ENCODE data around the gene SLC28A2. TPM values are rescaled to one million over a fixed set of nuclear protein-coding genes. Genes with fewer than 3 reads are reported as not detected.

Gene SLC28A2
- polyA plus RNA-seq, 1 of the 3 experiments (the other 2 are of a cell fraction) = not detected

- TF ChIP-seq MXI1 (IDR thresholded peaks at IDR 0.05; ENCODE audit: low read depth, low read length) = no peak
Measured at GRCh38 chr15:45314960-45315359, 62.9 kb downstream of the SLC28A2 start (continued).

DNA sequence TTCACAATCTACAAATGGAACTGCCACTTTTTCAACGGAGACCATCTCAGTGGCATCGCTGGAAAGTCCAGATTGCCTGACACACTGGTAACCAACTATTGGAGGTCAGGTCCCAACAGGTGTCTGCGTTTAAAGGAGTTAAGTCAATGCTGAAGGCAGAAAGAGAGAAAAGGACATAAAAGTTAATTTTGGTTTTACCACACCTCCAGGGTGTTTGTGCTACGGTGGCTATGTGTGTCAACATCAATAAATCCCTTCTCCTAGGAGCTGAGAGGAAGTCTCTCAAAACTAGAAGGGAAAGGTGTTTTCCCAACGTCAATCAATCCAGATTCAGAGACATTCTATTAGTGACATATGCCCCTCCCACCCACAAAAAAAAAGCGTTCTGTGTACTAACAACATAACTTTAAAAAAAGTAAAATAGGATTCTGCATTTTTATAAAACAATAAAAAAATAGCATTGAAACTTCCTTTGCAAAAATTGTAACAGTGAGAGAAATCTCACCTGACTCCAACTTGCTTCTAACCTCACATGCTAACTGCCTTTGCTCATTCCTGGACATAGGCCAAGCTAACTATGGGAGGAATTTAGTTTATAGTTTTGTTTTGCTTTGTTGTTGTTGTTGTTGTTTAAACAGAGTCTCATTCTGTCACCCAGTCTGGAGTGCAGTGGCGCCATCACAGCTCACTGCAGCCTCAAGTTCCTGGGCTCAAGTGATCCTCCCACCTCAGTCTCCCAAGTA, 67.6 kb downstream of the SLC28A2 start:
- no peak for TF ChIP-seq SMC3 (IDR thresholded peaks at IDR 0.05; ENCODE audit: low read depth, low read length)
- no peak for TF ChIP-seq YY1 (IDR thresholded peaks at IDR 0.05; ENCODE audit: low read depth)
- TF ChIP-seq MXI1 (IDR thresholded peaks at IDR 0.05; ENCODE audit: low read depth, low read length) = no peak
- TF ChIP-seq TEAD4 (IDR thresholded peaks at IDR 0.05; ENCODE audit: borderline replicate concordance, insufficient read depth) = no peak
- TF ChIP-seq RFX5 (IDR thresholded peaks at IDR 0.05; ENCODE audit: low read length) = no peak
- TF ChIP-seq, protein P1, sequence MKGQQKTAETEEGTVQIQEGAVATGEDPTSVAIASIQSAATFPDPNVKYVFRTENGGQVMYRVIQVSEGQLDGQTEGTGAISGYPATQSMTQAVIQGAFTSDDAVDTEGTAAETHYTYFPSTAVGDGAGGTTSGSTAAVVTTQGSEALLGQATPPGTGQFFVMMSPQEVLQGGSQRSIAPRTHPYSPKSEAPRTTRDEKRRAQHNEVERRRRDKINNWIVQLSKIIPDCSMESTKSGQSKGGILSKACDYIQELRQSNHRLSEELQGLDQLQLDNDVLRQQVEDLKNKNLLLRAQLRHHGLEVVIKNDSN (IDR thresholded peaks at IDR 0.05; ENCODE audit: borderline replicate concordance, low read depth) = no peak
- TF ChIP-seq RXRA (IDR thresholded peaks at IDR 0.05; ENCODE audit: borderline replicate concordance, low read depth) = no peak
- TF ChIP-seq RCOR1 (IDR thresholded peaks at IDR 0.05; ENCODE audit: low read length) = no peak
- no peak for TF ChIP-seq POLR2AphosphoS5 (IDR thresholded peaks at IDR 0.05; ENCODE audit: low read depth, low read length)
- no peak for TF ChIP-seq GATA2 (CRISPR knock-in tag; IDR thresholded peaks at IDR 0.05)
- TF ChIP-seq TCF12 (IDR thresholded peaks at IDR 0.05) = no peak
- TF ChIP-seq FOXJ3 (CRISPR knock-in tag; IDR thresholded peaks at IDR 0.05) = no peak
- TF ChIP-seq USF2 (IDR thresholded peaks at IDR 0.05; ENCODE audit: borderline replicate concordance, low read depth, low read length) = no peak
- no peak for DNase-seq
- Histone ChIP-seq H3K9me3 (no peaks in the 10 kb centered on the region), H4K20me1 (ENCODE audit: insufficient read depth) (no peaks in the 10 kb centered on the region), H3K9ac (no peak overlapping the region), H3K79me2 (ENCODE audit: insufficient read depth) (no peaks in the 10 kb centered on the region), H2AFZ (ENCODE audit: low read depth) (no peak overlapping the region), H3K4me3 (ENCODE audit: low read depth in 2 of 2, low read length in 1 of 2) (no peak overlapping the region), H3F3A (replicated peaks; ENCODE audit: insufficient read depth) (no peaks in the 10 kb centered on the region), H3K4me1 (ENCODE audit: control insufficient read depth in 1 of 2, insufficient read depth in 2 of 2, low read depth in 1 of 2, low read length in 1 of 2) (no peaks in the 10 kb centered on the region), H3K4me2 (no peak overlapping the region), H3K27ac (ENCODE audit: low read depth in 2 of 2, low read length in 1 of 2) (no peak overlapping the region), H3K27me3 (ENCODE audit: insufficient read depth) (no peaks in the 10 kb centered on the region; the same call in 1 of the 2 replicates), H3K9me2 (no peaks in the 10 kb centered on the region), H3K36me3 (replicated peaks in 1 of 2; ENCODE audit: control insufficient read depth in 1 of 2, insufficient read depth in 2 of 2, low read length in 1 of 2) (no peaks in the 10 kb centered on the region)
- POLR2A ChIA-PET = no interaction called here
- 36% methylated on average over 7 of the region's 7 CpGs for WGBS (ENCODE audit: low lambda C conversion rate)
- CTCF ChIA-PET = interaction anchor here (1.3 to 4.1 kb wide), 2 partner anchors 11 to 139 kb away, joined by 4 to 19 read pairs; no protein-coding TSS in a partner anchor
